NT2/D1 (cell line): ENCODE data around the gene HAGH.

Experiments
- SUZ12 ChIP-seq: IDR thresholded peaks from 2 replicates; pipeline ENCODE4 v1.6.1; 2011; ENCODE audit not compliant: insufficient read length, insufficient read depth; ENCODE audit errors: extremely low read depth
- YY1 ChIP-seq: IDR thresholded peaks from 2 replicates; pipeline ENCODE4 v1.6.1; 2011; ENCODE audit not compliant: insufficient read length, insufficient read depth
- ZNF274 ChIP-seq: IDR thresholded peaks from 2 replicates; pipeline ENCODE4 v1.6.1; 2011; ENCODE audit warnings: mild to moderate bottlenecking, low read depth, low read length

- TF ChIP-seq YY1, result no peak
- TF ChIP-seq ZNF274, result no peak
- TF ChIP-seq SUZ12, result no peak
These were observed 39.6 kb downstream of the HAGH start for GRCh38 chr16:1787056-1787321.
